Sciatic nerve (tissue), 2 donors: ENCODE data around the gene CZIB. TPM values are rescaled to one million over a fixed set of nuclear protein-coding genes. Genes with fewer than 3 reads are reported as not detected.

Source experiments
- ATAC-seq: fragments of 200-7000 bp; cut with Tn5 transposase; one replicate; pipeline ENCODE4 v1.9.1; 2020; ENCODE audit warnings: mild to moderate bottlenecking, moderate library complexity
- DNase-seq: peaks from one replicate; pipeline ENCODE4 v3.0.0-alpha.2; 2020; ENCODE audit warnings: low spot score
- intact Hi-C: fragments of 100-400 bp; cut with DNase I; formaldehyde crosslinking; loops from one replicate; pipeline ENCODE4 v1.14.2; 2022
- total RNA-seq: library from RNA; stranded (reverse); fragmentation: NEBNext Ultra II Directional; extraction: Animal tissue kit (Norgen Biotek cat#: 25700); gene quantifications from one replicate; pipeline ENCODE4 v1.2.1, GENCODE V29; 2021
- donor health status: DM: no; HTN: no; CAD: no.
- donor health status: DM: no; HTN: no; CAD: no.

The CZIB gene
- total RNA-seq, 1 donor from 2014 or later, result 71.6 TPM

- ATAC-seq (peak; percentile 70), DNase-seq (no peak)
- intact Hi-C loops, result no loop called here
Measured at GRCh38 chr1:53172426-53173128, 47.9 kb downstream of the CZIB start.

GRCh38 chr1:53166912-53167311 is 53.5 kb downstream of the CZIB start:
- DNase-seq (no peak), ATAC-seq (peak; percentile 70)
- intact Hi-C loops, result no loop called here

- intact Hi-C loops, result no loop called here
- ATAC-seq (no peak), DNase-seq (no peak)
Measured at GRCh38 chr1:53166366-53166765, 54.1 kb downstream of the CZIB start.

GRCh38 chr1:53165408-53165961 is 54.9 kb downstream of the CZIB start:
- no peak for DNase-seq
- intact Hi-C loops, result no loop called here
- peak; percentile 94 for ATAC-seq

Other genes starting within 250 kb of the CZIB start
- 222 TPM for gene PODN, start 158.4 kb downstream of the CZIB start, total RNA-seq
- 0.89 TPM for gene SLC1A7, start 78.0 kb downstream of the CZIB start, total RNA-seq
- gene CPT2, start 23.8 kb downstream of the CZIB start, total RNA-seq, result 10.1 TPM
- 31.7 TPM for gene MAGOH, start 17.9 kb upstream of the CZIB start, total RNA-seq
- 2.4 TPM for gene LRP8, start 107.4 kb upstream of the CZIB start, total RNA-seq
- not detected for gene DMRTB1, start 238.8 kb upstream of the CZIB start, total RNA-seq